IMR-90 (cell line): Measurements from ENCODE around the gene CLBA1. TPM values are rescaled to one million over a fixed set of nuclear protein-coding genes. Genes with fewer than 3 reads are reported as not detected.

Source experiments
- ATAC-seq: fragments of 200-7000 bp; cut with Tn5 transposase; 2 replicates; pipeline ENCODE4 v1.9.1; 2020; ENCODE audit warnings: low read depth, mild to moderate bottlenecking, moderate library complexity
- BruUV-seq: library from RNA; stranded (reverse); fragments of 400-500 nt; replicated peaks from 2 replicates; lab custom pipeline; 2021; lab: Mats Ljungman, UMichigan
- CTCF ChIA-PET: fragments of 300-600 bp; formaldehyde crosslinking; extraction: SDS; loops from one replicate; lab custom pipeline; 2021; ENCODE audit warnings: antibody characterized with exemption; lab: Yijun Ruan, JAX
- POLR2A ChIA-PET: fragments of 300-600 bp; sonication (Branson Sonifier 250); formaldehyde crosslinking; loops from one replicate; lab custom pipeline; 2022; ENCODE audit warnings: antibody characterized with exemption; ENCODE audit not compliant: unreplicated experiment; lab: Charles Lee
- DNase-seq: peaks from one replicate; pipeline ENCODE4 v3.0.0; 2013
- H2AFZ ChIP-seq: replicated peaks from 2 replicates; pipeline ENCODE3; 2013; ENCODE audit warnings: low read length, mild to moderate bottlenecking; ENCODE audit not compliant: poor library complexity
- H2AK5ac ChIP-seq: 2 replicates; pipeline ENCODE4 v1.6.1; 2013; ENCODE audit warnings: low read depth, low read length, inconsistent platforms
- H2AK9ac ChIP-seq: replicated peaks from 2 replicates; pipeline ENCODE3; 2013; ENCODE audit warnings: mild to moderate bottlenecking, low read depth, low read length, moderate library complexity; ENCODE audit not compliant: poor library complexity
- H2BK120ac ChIP-seq: 2 replicates; pipeline ENCODE4 v1.6.1; 2013; ENCODE audit warnings: low read depth, low read length, inconsistent platforms
- H2BK15ac ChIP-seq: 3 replicates; pipeline ENCODE4 v1.6.1; 2013; ENCODE audit warnings: low read depth, low read length, inconsistent platforms
- H2BK20ac ChIP-seq: 2 replicates; pipeline ENCODE4 v1.6.1; 2013; ENCODE audit warnings: low read depth, mild to moderate bottlenecking, inconsistent platforms, low read length, moderate library complexity
- H2BK5ac ChIP-seq: 2 replicates; pipeline ENCODE4 v1.6.1; 2013; ENCODE audit warnings: mild to moderate bottlenecking, low read depth, low read length, inconsistent platforms; ENCODE audit not compliant: poor library complexity, severe bottlenecking
- H3K14ac ChIP-seq: replicated peaks from 2 replicates; pipeline ENCODE4 v1.6.1; 2013; ENCODE audit warnings: low read depth, low read length, inconsistent platforms
- H3K18ac ChIP-seq: 2 replicates; pipeline ENCODE4 v1.6.1; 2013; ENCODE audit warnings: low read depth, low read length, control low read depth
- H3K23ac ChIP-seq: 2 replicates; pipeline ENCODE4 v1.6.1; 2013; ENCODE audit warnings: low read depth, low read length, inconsistent platforms
- H3K27ac ChIP-seq: 2 replicates; pipeline ENCODE4 v1.5.1; 2013; ENCODE audit warnings: mild to moderate bottlenecking, control low read depth, low read length; ENCODE audit not compliant: insufficient read depth
- H3K27me3 ChIP-seq: 2 replicates; pipeline ENCODE4 v1.6.1; 2013; ENCODE audit warnings: low read length; ENCODE audit not compliant: control insufficient read depth, insufficient read depth
- H3K36me3 ChIP-seq: 2 replicates; pipeline ENCODE4 v1.6.1; 2013; ENCODE audit warnings: low read length, mixed read lengths; ENCODE audit not compliant: control insufficient read depth, insufficient read depth
- H3K4ac ChIP-seq: 2 replicates; pipeline ENCODE4 v1.6.1; 2013; ENCODE audit warnings: low read depth, low read length, inconsistent platforms
- H3K4me1 ChIP-seq: 2 replicates; pipeline ENCODE4 v1.6.1; 2013; ENCODE audit warnings: low read length, mixed read lengths; ENCODE audit not compliant: control insufficient read depth, insufficient read depth
- H3K4me2 ChIP-seq: 2 replicates; pipeline ENCODE4 v1.6.1; 2013; ENCODE audit warnings: low read depth, mild to moderate bottlenecking, control low read depth, low read length, moderate library complexity
- H3K4me3 ChIP-seq: 2 replicates; pipeline ENCODE4 v1.5.1; 2013; ENCODE audit warnings: low read depth, mild to moderate bottlenecking, control low read depth, low read length, moderate library complexity; ENCODE audit not compliant: insufficient read depth
- H3K56ac ChIP-seq: 2 replicates; pipeline ENCODE4 v1.6.1; 2013; ENCODE audit warnings: low read length, inconsistent platforms; ENCODE audit not compliant: insufficient read depth; ENCODE audit errors: extremely low read depth
- H3K79me1 ChIP-seq, 2 experiments: 2 replicates each; pipeline ENCODE4 v1.6.1; 2013; ENCODE audit warnings: low read length in 2 of 2, inconsistent platforms in 1 of 2, low read depth in 1 of 2
- H3K9ac ChIP-seq: 2 replicates; pipeline ENCODE4 v1.6.1; 2013; ENCODE audit warnings: low read depth, low read length, control low read depth
- H3K9me1 ChIP-seq: 2 replicates; pipeline ENCODE4 v1.6.1; 2013; ENCODE audit warnings: low read length, inconsistent platforms; ENCODE audit not compliant: insufficient read depth
- H3K9me3 ChIP-seq: 2 replicates; pipeline ENCODE4 v1.6.1; 2013; ENCODE audit warnings: low read length; ENCODE audit not compliant: control insufficient read depth, insufficient read depth
- H4K20me1 ChIP-seq: 2 replicates; pipeline ENCODE4 v1.6.1; 2013; ENCODE audit warnings: low read length, inconsistent platforms; ENCODE audit not compliant: insufficient read depth
- H4K5ac ChIP-seq: 2 replicates; pipeline ENCODE4 v1.6.1; 2013; ENCODE audit warnings: mild to moderate bottlenecking, low read depth, low read length, control low read depth
- H4K8ac ChIP-seq, 2 experiments: 2 replicates each; pipeline ENCODE4 v1.6.1; 2013; ENCODE audit warnings: low read depth in 2 of 2, low read length in 2 of 2, control low read depth in 1 of 2, inconsistent platforms in 1 of 2
- H4K91ac ChIP-seq: 2 replicates; pipeline ENCODE4 v1.6.1; 2013; ENCODE audit warnings: low read depth, low read length, inconsistent platforms; ENCODE audit not compliant: insufficient read depth
- BHLHE40 ChIP-seq: fragments of 150-350 bp; IDR thresholded peaks from 2 replicates; pipeline ENCODE4 v1.6.1; 2016; ENCODE audit warnings: mild to moderate bottlenecking, low read depth, low read length
- CEBPB ChIP-seq: IDR thresholded peaks from 2 replicates; pipeline ENCODE4 v1.6.1; 2012; ENCODE audit warnings: low read depth, low read length, improper control_type of control experiment
- CHD1 ChIP-seq: IDR thresholded peaks from 2 replicates; pipeline ENCODE4 v1.6.1; 2012; ENCODE audit warnings: low read depth, low read length, improper control_type of control experiment
- FOS ChIP-seq: fragments of 150-350 bp; IDR thresholded peaks from 2 replicates; pipeline ENCODE4 v1.6.1; 2016; ENCODE audit warnings: low read depth, low read length
- MAFK ChIP-seq: IDR thresholded peaks from 2 replicates; pipeline ENCODE4 v1.6.1; 2012; ENCODE audit warnings: low read depth, low read length, improper control_type of control experiment
- MAZ ChIP-seq: IDR thresholded peaks from 2 replicates; pipeline ENCODE4 v1.6.1; 2012; ENCODE audit warnings: low read depth, mild to moderate bottlenecking, low read length, improper control_type of control experiment, moderate library complexity, borderline replicate concordance
- MXI1 ChIP-seq: IDR thresholded peaks from 2 replicates; pipeline ENCODE4 v1.6.1; 2012; ENCODE audit warnings: low read depth, mild to moderate bottlenecking, low read length, moderate library complexity, borderline replicate concordance
- NFE2L2 ChIP-seq: fragments of 150-350 bp; IDR thresholded peaks from 2 replicates; pipeline ENCODE4 v1.6.1; 2016; ENCODE audit warnings: low read depth, mild to moderate bottlenecking, low read length
- POLR2A ChIP-seq: IDR thresholded peaks from 2 replicates; pipeline ENCODE4 v1.6.1; 2012; ENCODE audit warnings: mild to moderate bottlenecking, low read depth, low read length
- RAD21 ChIP-seq: IDR thresholded peaks from 2 replicates; pipeline ENCODE4 v1.6.1; 2012; ENCODE audit warnings: low read length, improper control_type of control experiment
- RCOR1 ChIP-seq: IDR thresholded peaks from 2 replicates; pipeline ENCODE4 v1.6.1; 2012; ENCODE audit warnings: mild to moderate bottlenecking, low read length, improper control_type of control experiment; ENCODE audit not compliant: insufficient replicate concordance
- RFX5 ChIP-seq: IDR thresholded peaks from 2 replicates; pipeline ENCODE4 v1.8.0; 2012; ENCODE audit warnings: low read depth, mild to moderate bottlenecking, low read length, moderate library complexity
- SMC3 ChIP-seq: fragments of 150-350 bp; IDR thresholded peaks from 2 replicates; pipeline ENCODE4 v1.6.1; 2016; ENCODE audit warnings: low read depth, mild to moderate bottlenecking, antibody characterized with exemption, low read length, moderate library complexity
- WGBS, 2 experiments: methylation state at CpG; one replicate each; pipeline versions ENCODE4 v1.1.5 to v1.1.7; 2013; ENCODE audit warnings: missing lambda C conversion rate in 2 of 2; ENCODE audit not compliant: insufficient read length in 1 of 2; ENCODE audit errors: extremely low coverage in 2 of 2; 5-methylcytosine and 5-hydroxymethylcytosine counted together
- dilution Hi-C: fragments of 300-500 bp; cut with HindIII; formaldehyde crosslinking; loops from one replicate; pipeline ENCODE4 v1.14.3; 2018; ENCODE audit warnings: low sequenced_read_pairs; ENCODE audit not compliant: unreplicated experiment
- in situ Hi-C: fragments of 300-500 bp; cut with MboI; formaldehyde crosslinking; loops from 3 replicates; pipeline ENCODE4 v1.14.3; 2019; ENCODE audit warnings: low sequenced_read_pairs, inconsistent platforms, mixed read lengths
- intact Hi-C: fragments of 100-400 bp; cut with micrococcal nuclease; formaldehyde crosslinking; loops from 2 replicates; pipeline ENCODE4 v1.10.0; 2022
- polyA plus RNA-seq, 3 experiments: library from polyadenylated mRNA; depleted of rRNA; stranded (reverse); fragments of >200 nt; gene quantifications; 2 replicates each; pipeline ENCODE4 v1.2.3, GENCODE V29; 2012; ENCODE audit warnings: low replicate concordance in 1 of 3
- total RNA-seq: library from RNA; depleted of rRNA; stranded (reverse); fragments of >200 nt; gene quantifications from 2 replicates; pipeline ENCODE4 v1.2.3, GENCODE V29; 2012
- TF ChIP-seq, protein P1 (sequence below): conservative IDR thresholded peaks from 2 replicates; pipeline ENCODE4 v1.5.1; 2012; ENCODE audit warnings: mild to moderate bottlenecking, low read depth, low read length, improper control_type of control experiment
- TF ChIP-seq, protein P2 (sequence below): fragments of 150-350 bp; IDR thresholded peaks from 2 replicates; pipeline ENCODE4 v1.6.1; 2017; ENCODE audit warnings: mild to moderate bottlenecking, antibody characterized with exemption, low read length, low read depth
- TF ChIP-seq, protein P3 (sequence below): fragments of 150-350 bp; IDR thresholded peaks from 2 replicates; pipeline ENCODE4 v1.6.1; 2016; ENCODE audit warnings: low read depth, mild to moderate bottlenecking, low read length, moderate library complexity, borderline replicate concordance

CLBA1 gene
- total and polyA plus RNA-seq, 2 of the 4 experiments (the other 2 are of a cell fraction) = 2.7 to 6.2 TPM

DNA sequence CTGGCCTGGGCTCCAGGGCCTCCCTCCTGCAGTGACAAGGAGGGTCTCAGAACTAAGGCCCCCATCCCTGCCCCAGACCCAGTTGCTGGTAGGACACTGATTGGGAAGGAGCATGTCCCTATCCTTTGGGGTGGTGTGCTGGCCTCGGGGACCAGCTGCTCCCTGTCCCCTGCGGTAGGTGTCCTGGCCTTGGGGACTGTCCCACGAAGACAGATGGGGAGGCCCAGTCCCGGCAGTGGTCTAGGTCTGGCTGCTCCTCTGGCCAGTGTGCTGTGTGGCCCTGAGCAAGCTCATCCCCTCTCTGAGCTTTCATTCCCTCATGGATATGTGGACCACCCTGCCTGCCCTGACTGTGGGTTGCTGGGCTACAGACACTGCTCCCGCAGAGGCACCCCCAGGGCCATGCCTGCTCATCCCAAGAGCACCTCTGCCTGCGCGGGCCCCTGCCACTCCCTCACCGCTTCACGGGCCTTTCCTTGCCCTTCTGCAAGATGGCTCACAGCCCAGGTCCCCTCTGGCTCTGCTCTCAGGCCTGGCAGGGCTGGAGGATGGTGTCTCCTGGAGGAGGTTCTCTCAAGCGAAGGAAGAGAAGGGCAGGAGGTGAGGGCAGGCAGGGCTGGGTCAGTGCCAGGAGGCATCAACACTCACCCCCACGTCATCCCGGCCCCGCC is 19.9 kb upstream of the CLBA1 start:
- no peak overlapping the region for H4K5ac ChIP-seq
- H3K56ac ChIP-seq = no peak overlapping the region
- peak overlapping the region; percentile 82 for H2AK9ac ChIP-seq
- H2BK20ac ChIP-seq = no peak overlapping the region
- no peaks in the 10 kb centered on the region for H3K36me3 ChIP-seq
- TF ChIP-seq NFE2L2 (no peak), POLR2A (no peak), CEBPB (no peak), CHD1 (no peak), BHLHE40 (no peak), RFX5 (no peak), MAFK (no peak), RAD21 (no peak), SMC3 (no peak), FOS (no peak), MAZ (no peak), MXI1 (no peak), RCOR1 (no peak)
- TF ChIP-seq, protein P1, sequence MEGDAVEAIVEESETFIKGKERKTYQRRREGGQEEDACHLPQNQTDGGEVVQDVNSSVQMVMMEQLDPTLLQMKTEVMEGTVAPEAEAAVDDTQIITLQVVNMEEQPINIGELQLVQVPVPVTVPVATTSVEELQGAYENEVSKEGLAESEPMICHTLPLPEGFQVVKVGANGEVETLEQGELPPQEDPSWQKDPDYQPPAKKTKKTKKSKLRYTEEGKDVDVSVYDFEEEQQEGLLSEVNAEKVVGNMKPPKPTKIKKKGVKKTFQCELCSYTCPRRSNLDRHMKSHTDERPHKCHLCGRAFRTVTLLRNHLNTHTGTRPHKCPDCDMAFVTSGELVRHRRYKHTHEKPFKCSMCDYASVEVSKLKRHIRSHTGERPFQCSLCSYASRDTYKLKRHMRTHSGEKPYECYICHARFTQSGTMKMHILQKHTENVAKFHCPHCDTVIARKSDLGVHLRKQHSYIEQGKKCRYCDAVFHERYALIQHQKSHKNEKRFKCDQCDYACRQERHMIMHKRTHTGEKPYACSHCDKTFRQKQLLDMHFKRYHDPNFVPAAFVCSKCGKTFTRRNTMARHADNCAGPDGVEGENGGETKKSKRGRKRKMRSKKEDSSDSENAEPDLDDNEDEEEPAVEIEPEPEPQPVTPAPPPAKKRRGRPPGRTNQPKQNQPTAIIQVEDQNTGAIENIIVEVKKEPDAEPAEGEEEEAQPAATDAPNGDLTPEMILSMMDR = no peak
- TF ChIP-seq, protein P2, sequence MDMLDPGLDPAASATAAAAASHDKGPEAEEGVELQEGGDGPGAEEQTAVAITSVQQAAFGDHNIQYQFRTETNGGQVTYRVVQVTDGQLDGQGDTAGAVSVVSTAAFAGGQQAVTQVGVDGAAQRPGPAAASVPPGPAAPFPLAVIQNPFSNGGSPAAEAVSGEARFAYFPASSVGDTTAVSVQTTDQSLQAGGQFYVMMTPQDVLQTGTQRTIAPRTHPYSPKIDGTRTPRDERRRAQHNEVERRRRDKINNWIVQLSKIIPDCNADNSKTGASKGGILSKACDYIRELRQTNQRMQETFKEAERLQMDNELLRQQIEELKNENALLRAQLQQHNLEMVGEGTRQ = no peak
- TF ChIP-seq, protein P3, sequence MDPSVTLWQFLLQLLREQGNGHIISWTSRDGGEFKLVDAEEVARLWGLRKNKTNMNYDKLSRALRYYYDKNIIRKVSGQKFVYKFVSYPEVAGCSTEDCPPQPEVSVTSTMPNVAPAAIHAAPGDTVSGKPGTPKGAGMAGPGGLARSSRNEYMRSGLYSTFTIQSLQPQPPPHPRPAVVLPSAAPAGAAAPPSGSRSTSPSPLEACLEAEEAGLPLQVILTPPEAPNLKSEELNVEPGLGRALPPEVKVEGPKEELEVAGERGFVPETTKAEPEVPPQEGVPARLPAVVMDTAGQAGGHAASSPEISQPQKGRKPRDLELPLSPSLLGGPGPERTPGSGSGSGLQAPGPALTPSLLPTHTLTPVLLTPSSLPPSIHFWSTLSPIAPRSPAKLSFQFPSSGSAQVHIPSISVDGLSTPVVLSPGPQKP = no peak
- no peak overlapping the region for H3K23ac ChIP-seq
- in situ Hi-C loops = no loop called here
- 95% methylated on average over 3 of the region's 13 CpGs; no CpG with 5 or more reads in 1 of the 2 experiments for WGBS, 2 experiments
- no peaks in the 10 kb centered on the region for H4K20me1 ChIP-seq
- H4K91ac ChIP-seq = no peak overlapping the region
- H3K79me1 ChIP-seq = peaks cover 0 to 26% of the 10 kb centered on the region in 2 experiments; a peak in 1 of 4 replicates
- POLR2A ChIA-PET = no interaction called here
- H2BK120ac ChIP-seq = no peak overlapping the region
- H3K9me1 ChIP-seq = no peaks in the 10 kb centered on the region; the same call in 1 of the 2 replicates
- H3K4me1 ChIP-seq = peaks cover 18% of the 10 kb centered on the region
- intact Hi-C loops = no loop called here
- DNase-seq (no peak), ATAC-seq (no peak)
- no peak overlapping the region for H2BK5ac ChIP-seq
- no peak overlapping the region for H2BK15ac ChIP-seq
- no peak overlapping the region for H3K27ac ChIP-seq
- CTCF ChIA-PET = no interaction called here
- H3K9ac ChIP-seq = no peak overlapping the region
- dilution Hi-C loops = no loop called here
- no peak overlapping the region for H3K4me2 ChIP-seq
- H2AFZ ChIP-seq = no peak overlapping the region
- no peak overlapping the region for H3K14ac ChIP-seq
- peak overlapping the region; percentile 16; the same call in 1 of the 2 replicates for H2AK5ac ChIP-seq
- peaks cover 2% of the 10 kb centered on the region for H3K27me3 ChIP-seq
- H3K9me3 ChIP-seq = no peaks in the 10 kb centered on the region
- no peak overlapping the region for H3K4ac ChIP-seq
- no peak overlapping the region for H3K4me3 ChIP-seq
- H4K8ac ChIP-seq = no peak overlapping the region
- BruUV-seq = no TSS peak
- H3K18ac ChIP-seq = no peak overlapping the region
